GF-D8 (cell line): Measurements from ENCODE around the gene TRH.
"Not testable (repeated sequence)": the region's sequence is repeated elsewhere in the genome, so short reads cannot be mapped to it uniquely, and the experiment has no call there.

Experiments
- DNase-seq: peaks from one replicate; lab custom pipeline; 2025; lab: John Stamatoyannopoulos, UW

The TRH gene

GRCh38 chr3:129965937-129966336 lies 8.6 kb upstream of the TRH start:
- DNase-seq = no peak

DNA sequence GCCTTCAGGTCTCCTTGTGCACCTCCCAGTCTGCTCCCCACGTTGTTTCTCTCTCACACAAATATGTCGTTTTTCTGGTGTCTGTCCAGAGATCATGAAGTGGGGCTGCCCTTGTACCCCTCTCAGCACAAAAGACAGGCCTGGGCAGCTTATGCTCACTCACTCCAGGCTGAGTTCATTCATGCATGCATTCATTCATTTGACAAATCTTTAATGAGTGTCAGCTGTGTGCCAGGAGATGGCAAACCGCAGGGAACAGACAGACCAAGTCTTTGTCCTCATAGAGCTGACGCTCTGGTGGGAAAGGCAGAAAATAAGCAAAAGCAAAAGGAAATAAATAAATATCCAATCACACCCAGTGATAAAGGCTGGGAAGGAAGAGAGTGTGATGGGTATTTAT lies 7.6 kb upstream of the TRH start:
- no peak for DNase-seq

DNA sequence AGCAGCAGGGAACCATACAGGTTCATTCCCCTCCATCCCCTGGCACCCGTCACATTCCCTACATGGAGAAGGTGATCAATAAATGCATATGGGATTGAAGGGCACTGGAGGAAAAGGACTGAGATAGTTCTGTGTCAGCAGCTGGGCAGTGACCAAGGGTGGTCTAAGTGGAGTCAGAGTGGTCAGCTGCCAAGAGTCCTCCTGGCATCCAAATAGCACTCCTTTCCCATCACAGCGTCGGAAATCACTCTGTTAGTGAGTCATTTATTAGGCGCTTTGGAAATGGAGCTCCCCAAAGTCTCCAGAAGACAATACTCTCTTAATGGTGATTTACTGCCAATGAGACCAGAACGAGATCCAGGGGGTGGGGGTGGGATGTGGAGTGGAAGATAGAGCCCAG lies 6.8 kb upstream of the TRH start:
- DNase-seq = no peak

GRCh38 chr3:129971351-129972052 lies 3.0 kb upstream of the TRH start:
- no peak for DNase-seq

DNA sequence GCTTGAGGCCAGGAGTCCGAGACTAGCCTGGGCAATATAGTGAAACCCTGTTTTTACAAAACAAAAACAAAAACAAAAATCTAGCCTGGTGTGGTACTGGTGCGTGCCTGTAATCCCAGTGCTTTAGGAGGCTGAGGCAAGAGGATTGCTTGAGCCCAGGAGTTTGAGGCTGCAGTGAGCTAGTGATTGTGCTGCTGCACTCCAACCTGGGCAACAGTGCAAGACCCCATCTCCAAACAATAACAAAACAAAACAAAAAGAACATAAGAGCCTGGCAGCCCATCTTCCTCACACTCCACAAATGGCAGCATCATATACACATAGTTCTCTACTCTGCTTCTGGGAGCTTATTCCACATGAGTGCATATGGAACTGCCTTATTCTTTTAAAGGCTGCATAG lies 2.2 kb upstream of the TRH start:
- DNase-seq = no peak

DNA sequence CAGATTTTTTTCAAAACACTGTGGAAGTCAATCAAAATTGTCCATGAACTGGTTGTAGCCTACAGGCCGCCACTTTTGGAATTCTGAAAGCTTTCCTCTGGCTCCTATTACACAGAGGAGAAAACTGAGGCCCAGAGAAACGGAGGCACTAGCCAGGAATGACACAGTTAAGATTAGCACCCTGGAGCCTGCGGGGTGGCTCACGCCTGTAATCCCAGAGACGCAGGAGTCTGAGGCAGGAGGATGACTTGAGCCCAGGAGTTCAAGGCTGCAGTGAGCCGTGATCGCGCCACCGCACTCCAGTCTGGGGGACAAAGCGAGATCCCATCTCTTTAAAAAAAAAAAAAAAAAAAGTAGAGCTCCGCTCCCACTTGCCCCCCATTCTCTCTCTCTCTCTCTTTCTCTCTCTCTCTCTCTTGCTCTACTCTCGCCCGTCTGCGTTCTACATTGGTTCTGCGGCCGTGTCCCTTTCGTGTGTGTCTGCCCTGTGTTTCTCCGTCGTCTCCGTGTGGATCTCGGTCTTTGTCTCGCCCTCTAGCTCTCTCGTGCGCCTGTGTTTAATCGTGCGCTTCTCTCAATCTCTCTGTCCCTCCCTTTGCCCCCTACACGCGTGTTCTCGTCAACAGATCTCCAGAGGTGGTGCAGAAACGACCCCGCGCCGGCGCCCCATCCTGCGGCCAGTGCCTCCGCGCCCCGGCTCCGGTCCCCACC lies 512 bp upstream of the TRH start:
- no peak for DNase-seq

GRCh38 chr3:129974833-129975704 lies 549 bp downstream of the TRH start:
- no peak for DNase-seq

DNA sequence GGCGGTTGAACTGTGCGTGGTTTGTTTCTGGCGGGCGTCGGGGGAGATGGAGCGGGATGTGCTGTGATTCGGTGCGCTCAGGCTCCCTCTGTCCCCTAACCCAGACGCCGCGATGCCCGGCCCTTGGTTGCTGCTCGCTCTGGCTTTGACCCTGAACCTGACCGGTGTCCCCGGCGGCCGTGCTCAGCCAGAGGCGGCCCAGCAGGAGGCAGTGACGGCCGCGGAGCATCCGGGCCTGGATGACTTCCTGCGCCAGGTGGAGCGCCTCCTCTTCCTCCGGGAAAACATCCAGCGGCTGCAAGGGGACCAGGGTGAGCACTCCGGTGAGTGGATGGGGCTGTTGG lies 1.2 kb downstream of the TRH start:
- DNase-seq = no peak

DNA sequence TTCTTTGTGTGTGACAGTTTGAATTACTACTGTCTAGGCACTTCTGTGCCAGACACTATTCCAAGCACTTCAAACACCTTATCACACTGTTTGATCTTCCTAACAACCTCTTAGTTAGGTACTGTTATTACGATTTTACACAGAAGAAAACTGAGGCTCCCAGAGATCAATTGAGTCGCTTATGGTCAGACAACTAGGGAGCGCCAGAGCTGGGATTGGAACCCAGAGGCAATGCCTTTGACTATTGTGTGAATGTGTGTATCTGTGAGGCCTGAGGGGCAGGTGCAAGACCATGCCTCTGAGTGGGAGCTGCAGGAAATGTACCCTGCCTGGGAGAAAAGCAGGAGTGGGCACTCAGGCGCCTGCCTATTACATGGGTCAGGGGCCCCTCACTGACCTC lies 1.8 kb downstream of the TRH start:
- DNase-seq = no peak

DNA sequence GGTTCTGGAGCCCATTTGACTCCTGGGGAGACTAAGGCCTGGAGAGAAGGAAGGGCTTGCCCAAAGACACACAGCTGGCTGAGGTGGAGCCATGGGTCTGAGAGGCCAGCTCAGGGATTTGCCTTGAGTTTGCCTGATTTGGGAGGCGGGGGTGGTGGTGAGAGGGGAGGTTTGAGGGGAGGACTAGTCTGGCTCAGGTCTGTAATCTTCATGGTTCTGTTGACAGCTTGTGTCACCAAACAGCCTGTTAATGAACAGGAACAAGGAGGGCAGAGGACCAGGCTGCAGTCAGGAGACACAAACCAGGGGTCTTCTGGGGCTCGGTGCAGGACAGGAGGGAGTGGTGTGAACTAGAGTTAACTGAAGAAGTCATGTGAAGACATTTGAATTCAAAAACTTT lies 3.6 kb downstream of the TRH start:
- no peak for DNase-seq

GRCh38 chr3:129979905-129980304 lies 5.4 kb downstream of the TRH start:
- no peak for DNase-seq

GRCh38 chr3:129983561-129983960 lies 9.0 kb downstream of the TRH start:
- no peak for DNase-seq

DNA sequence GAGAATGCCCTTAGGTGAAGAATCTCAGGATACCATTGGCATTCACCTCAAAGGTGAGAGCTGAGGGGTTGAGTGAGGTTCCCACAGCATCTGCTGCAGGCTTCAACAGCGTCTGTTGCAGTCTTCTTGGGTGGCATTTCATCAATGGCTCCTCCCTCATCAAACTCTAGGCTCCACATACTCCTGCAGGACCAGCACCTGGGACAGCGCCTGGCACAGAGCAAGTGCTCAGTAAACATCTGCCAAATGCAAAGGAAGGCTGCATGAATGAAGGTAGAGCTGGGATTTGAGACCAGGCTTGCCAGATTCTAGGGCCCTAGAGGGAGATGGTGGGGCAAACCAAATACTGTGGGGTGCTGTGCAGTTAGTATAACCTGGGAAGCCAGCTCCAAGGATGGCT lies 9.6 kb downstream of the TRH start:
- DNase-seq = no peak

GRCh38 chr3:129985113-129985512 lies 10.6 kb downstream of the TRH start:
- no peak for DNase-seq

DNA sequence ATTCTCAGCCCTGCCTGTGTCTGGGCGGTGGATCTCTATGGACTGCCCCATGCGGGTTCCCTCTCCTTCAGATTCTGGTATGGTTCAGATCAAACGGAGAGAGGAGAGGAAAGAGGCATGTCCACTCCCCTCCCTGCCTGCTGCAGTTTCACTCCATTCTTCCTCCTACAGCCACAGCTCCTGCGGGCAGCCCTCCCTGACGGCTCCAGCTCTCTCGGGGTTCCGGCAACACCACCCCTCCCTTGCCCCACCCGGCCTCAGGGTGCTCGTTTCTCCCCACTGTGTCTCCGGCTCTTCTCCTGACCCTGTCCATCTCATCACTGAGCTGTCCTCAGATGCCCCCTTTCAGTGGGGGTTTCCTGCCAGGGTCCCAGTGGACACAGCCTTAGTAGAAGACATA lies 13.9 kb downstream of the TRH start:
- no peak for DNase-seq

GRCh38 chr3:129989414-129989813 lies 14.9 kb downstream of the TRH start:
- no peak for DNase-seq

DNA sequence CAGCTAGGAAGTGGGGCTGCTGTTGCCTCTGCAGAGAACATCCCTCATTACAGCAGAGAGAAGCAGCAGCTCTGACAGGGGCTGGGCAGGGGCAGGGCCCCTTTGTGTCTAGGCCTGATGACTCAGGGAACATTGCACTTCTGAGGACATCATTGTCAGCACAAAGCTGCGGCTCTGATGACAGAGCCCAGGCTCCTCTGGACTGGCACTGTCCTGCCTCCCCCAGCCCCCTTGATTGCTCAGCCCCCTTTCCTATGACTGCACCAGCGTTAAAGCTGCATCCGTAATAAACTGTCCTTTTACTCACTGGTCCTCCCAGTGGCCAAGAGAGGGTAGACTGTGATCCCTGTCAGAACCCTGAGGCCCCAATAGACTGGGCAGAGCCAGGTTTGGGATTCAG lies 18.3 kb downstream of the TRH start:
- DNase-seq = no peak

DNA sequence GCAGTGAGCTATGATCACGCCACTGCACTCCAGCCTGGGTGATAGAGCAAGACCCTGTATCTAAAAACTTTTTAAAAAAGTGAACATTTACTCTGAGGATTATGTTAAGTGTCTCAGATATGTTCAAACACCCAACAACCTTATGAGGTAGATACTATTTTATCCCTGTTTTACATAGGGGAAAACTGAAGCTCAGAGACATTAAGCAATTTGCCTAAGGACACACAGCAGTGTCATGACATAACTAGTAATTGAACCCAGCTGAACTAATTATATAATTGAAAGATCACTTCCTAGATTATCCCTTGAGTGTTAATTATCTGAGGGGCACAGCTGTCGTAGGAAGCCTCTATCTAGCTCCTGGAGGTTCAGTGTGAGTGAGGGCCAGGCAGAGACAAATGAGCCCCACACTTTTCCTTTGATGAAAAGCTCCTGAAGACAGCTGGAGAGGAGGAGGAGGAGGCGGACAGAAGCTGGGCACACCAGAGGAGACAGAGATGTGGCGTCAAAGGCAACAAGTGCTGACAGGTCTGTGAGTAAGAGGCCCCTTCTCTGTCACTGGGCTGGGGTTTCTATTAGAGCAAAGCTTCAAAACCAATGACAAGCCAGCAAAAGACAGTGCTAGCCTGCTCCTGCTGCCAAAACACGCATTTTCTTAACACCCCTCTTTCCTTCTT lies 20.5 kb downstream of the TRH start:
- DNase-seq = no peak

GRCh38 chr3:129996073-129996472 lies 21.6 kb downstream of the TRH start:
- DNase-seq = no peak

- not testable (repeated sequence) for DNase-seq
These were observed 24.7 kb downstream of the TRH start for GRCh38 chr3:129999176-129999575.

DNA sequence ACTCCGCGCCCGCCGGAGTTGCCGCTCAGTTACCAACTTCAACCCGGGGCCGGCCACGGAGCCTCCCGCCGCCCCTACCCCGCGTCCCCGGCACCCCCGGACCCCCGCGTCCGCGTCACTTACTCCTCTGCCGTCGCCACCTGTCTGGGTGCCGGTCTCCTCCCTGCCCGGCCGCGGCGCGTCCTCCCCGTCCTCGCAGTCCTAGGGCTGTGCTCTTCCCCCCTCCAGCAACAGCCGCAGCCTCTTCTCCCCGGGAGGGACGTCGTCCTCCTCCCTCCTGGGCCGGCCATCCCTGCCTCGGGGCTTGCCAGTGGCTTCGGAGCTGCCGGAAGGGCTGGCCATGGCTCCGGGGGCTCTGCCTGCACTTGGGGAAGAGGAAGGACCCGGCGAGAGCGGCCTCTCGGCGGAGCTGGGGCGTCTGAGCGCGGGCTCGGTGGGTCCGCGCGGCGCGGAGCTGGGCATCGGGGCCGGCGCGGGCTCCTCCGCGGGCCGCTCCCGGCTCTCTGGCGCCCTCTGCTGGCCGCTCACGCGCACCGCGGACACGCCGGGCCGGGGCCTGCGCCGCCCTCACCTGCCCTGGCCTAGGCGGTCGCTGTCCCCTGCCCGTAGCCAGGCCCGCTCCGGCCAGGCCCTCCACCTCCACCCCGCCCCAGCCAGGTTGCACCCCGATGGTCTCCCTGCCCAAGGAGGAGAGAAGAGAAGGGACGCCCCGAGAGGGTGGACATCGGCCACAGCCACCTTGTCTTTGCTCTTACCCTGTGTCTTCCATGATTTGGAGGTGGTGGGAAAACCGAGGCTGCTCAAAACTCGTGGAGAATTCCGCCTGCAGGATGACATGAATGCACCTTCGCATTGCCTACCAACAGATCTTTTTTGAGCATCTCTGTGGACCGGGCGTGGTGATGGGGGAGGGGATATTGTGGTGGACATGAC lies 28.4 kb downstream of the TRH start:
- DNase-seq = not testable (repeated sequence)
